ENCODE data around the gene CHPF. TPM values are rescaled to one million over a fixed set of nuclear protein-coding genes. Genes with fewer than 3 reads are reported as not detected.

The CHPF gene
- total and polyA plus RNA-seq, 4 donors, result 26.5 to 135 (median 58.2) TPM

DNA sequence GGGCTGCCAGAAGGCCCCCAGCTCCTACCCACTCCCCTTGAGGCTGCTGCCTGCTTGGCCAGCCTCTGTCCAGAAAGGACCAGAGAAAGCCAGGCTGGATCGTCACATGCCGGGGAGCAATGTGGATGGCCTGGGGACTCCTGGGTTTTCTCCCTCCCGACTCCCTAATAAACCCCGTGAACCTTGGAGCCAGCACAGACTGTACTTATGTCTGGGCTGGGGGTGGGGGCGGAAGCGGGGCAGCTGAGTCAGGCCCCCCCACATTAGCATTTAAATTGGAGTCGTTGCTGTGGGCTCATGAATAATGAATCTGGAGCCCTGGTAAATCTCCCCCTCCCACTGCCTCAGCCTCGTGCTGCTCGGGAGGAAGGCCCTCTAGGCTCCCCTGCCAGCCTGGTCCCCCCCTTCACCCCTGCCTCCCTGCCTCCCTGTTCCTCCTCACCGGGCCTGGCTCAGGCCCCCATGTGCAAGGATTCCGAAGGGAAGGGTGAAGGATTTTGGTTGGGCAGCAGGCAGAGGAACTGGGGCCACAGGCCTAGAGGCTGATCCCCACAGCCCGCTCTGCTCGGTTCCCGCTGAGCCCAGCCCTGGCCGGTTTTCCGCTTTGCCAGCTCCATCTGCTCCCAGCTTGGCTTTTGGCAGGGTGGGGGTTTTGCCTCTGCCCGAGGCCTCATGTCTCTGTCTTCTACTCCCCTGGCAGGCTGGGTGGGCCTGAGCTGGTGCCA lies 36.6 kb downstream of the CHPF start:
- DNase-seq (ENCODE audit: low spot score), result no peak
- WGBS, result 91% methylated on average over 17 of the region's 17 CpGs
- peaks cover 14 to 31% (median 15%) of the 10 kb centered on the region in 4 donors for H3K36me3 ChIP-seq (ENCODE audit: control insufficient read depth in 4 of 4, insufficient read depth in 3 of 4, low read depth in 1 of 4, low read length in 3 of 4)
- no peak overlapping the region for H3K9ac ChIP-seq (ENCODE audit: low read depth in 1 of 2, low read length in 2 of 2)
- peaks cover 0 to 9% (median 6%) of the 10 kb centered on the region in 4 donors for H3K4me1 ChIP-seq (ENCODE audit: control insufficient read depth in 4 of 4, insufficient read depth in 4 of 4, low read length in 3 of 4)
- TF ChIP-seq CTCF (IDR thresholded peaks at IDR 0.05; ENCODE audit: low read depth, low read length, missing input control) (no peak), EGR1 (IDR thresholded peaks at IDR 0.05; ENCODE audit: low read depth in 2 of 2) (no peak), ZBTB33 (IDR thresholded peaks at IDR 0.05) (no peak), RAD21 (IDR thresholded peaks at IDR 0.05) (no peak), JUND (IDR thresholded peaks at IDR 0.05) (no peak), SP1 (IDR thresholded peaks at IDR 0.05) (no peak), HNF4G (IDR thresholded peaks at IDR 0.05) (no peak), NR2F2 (IDR thresholded peaks at IDR 0.05) (no peak)
- H3K27me3 ChIP-seq (ENCODE audit: control insufficient read depth in 4 of 4, insufficient read depth in 4 of 4, low read length in 3 of 4), result no peaks in the 10 kb centered on the region
- H3K27ac ChIP-seq (ENCODE audit: low read depth in 1 of 2, low read length in 2 of 2), result no peak overlapping the region
- no peaks in the 10 kb centered on the region for H3K9me3 ChIP-seq (ENCODE audit: control insufficient read depth in 4 of 4, low read length in 3 of 4)
- no peak overlapping the region for H3K4me3 ChIP-seq (ENCODE audit: low read depth in 1 of 3, low read length in 3 of 3)

DNA sequence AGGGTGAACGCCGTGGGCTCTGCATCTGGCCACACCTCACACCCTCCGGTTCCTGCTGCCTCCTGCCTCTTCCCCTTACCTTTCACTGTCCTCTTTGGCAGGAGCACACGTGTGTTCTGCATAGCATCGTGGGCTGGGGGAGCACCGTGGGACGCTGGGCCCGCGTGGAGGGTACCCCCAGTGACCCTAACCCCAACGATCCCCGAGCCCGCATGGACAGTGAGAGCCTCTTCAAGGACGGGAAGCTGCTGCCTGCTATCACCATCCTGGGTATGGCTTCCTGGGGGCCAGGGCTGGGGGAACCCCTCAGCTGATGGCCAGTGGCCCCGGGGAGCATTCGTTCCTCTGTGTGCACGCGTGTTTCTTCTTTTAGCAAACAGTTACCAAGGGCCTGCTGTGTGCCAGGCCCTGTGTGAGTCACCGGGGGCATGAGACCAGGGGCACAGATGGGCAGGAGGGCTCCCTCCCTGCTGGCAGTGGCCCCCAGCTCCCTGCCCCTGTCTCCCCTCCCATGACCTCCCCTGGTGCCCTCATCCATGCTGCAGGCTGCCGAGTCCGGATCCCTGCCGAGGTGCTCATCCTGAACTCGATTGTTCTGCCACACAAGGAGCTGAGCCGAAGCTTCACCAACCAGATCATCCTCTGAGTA lies 37.3 kb downstream of the CHPF start:
- Histone ChIP-seq H3K9me3 (ENCODE audit: control insufficient read depth in 4 of 4, low read length in 3 of 4) (no peaks in the 10 kb centered on the region), H3K27me3 (ENCODE audit: control insufficient read depth in 4 of 4, insufficient read depth in 4 of 4, low read length in 3 of 4) (no peaks in the 10 kb centered on the region), H3K36me3 (ENCODE audit: control insufficient read depth in 4 of 4, insufficient read depth in 3 of 4, low read depth in 1 of 4, low read length in 3 of 4) (peaks cover 14 to 34% (median 15%) of the 10 kb centered on the region in 4 donors), H3K4me3 (ENCODE audit: low read depth in 1 of 3, low read length in 3 of 3) (no peak overlapping the region), H3K27ac (ENCODE audit: low read depth in 1 of 2, low read length in 2 of 2) (no peak overlapping the region), H3K9ac (ENCODE audit: low read depth in 1 of 2, low read length in 2 of 2) (no peak overlapping the region), H3K4me1 (ENCODE audit: control insufficient read depth in 4 of 4, insufficient read depth in 4 of 4, low read length in 3 of 4) (peaks cover 0 to 9% (median 6%) of the 10 kb centered on the region in 4 donors)
- WGBS, result 93% methylated on average over 23 of the region's 23 CpGs
- TF ChIP-seq, protein P1, sequence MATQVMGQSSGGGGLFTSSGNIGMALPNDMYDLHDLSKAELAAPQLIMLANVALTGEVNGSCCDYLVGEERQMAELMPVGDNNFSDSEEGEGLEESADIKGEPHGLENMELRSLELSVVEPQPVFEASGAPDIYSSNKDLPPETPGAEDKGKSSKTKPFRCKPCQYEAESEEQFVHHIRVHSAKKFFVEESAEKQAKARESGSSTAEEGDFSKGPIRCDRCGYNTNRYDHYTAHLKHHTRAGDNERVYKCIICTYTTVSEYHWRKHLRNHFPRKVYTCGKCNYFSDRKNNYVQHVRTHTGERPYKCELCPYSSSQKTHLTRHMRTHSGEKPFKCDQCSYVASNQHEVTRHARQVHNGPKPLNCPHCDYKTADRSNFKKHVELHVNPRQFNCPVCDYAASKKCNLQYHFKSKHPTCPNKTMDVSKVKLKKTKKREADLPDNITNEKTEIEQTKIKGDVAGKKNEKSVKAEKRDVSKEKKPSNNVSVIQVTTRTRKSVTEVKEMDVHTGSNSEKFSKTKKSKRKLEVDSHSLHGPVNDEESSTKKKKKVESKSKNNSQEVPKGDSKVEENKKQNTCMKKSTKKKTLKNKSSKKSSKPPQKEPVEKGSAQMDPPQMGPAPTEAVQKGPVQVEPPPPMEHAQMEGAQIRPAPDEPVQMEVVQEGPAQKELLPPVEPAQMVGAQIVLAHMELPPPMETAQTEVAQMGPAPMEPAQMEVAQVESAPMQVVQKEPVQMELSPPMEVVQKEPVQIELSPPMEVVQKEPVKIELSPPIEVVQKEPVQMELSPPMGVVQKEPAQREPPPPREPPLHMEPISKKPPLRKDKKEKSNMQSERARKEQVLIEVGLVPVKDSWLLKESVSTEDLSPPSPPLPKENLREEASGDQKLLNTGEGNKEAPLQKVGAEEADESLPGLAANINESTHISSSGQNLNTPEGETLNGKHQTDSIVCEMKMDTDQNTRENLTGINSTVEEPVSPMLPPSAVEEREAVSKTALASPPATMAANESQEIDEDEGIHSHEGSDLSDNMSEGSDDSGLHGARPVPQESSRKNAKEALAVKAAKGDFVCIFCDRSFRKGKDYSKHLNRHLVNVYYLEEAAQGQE (IDR thresholded peaks at IDR 0.05), result no peak
- TF ChIP-seq HNF4A (conservative IDR thresholded peaks at IDR 0.05), result no peak
- TF ChIP-seq CTCF (IDR thresholded peaks at IDR 0.05; ENCODE audit: low read depth, low read length, missing input control), result no peak
- no peak for TF ChIP-seq RXRA (IDR thresholded peaks at IDR 0.05)
- TF ChIP-seq NR2F2 (IDR thresholded peaks at IDR 0.05), result no peak
- no peak for TF ChIP-seq EGR1 (IDR thresholded peaks at IDR 0.05; ENCODE audit: low read depth in 2 of 2)
- TF ChIP-seq RAD21 (IDR thresholded peaks at IDR 0.05), result no peak
- TF ChIP-seq JUND (IDR thresholded peaks at IDR 0.05), result no peak
- TF ChIP-seq ZBTB33 (IDR thresholded peaks at IDR 0.05), result no peak
- no peak for TF ChIP-seq FOXA2 (IDR thresholded peaks at IDR 0.05)
- TF ChIP-seq YY1 (IDR thresholded peaks at IDR 0.05), result no peak
- TF ChIP-seq TAF1 (conservative IDR thresholded peaks at IDR 0.05), result no peak
- no peak for TF ChIP-seq HNF4G (IDR thresholded peaks at IDR 0.05)
- TF ChIP-seq MAX (IDR thresholded peaks at IDR 0.05), result no peak
- TF ChIP-seq SP1 (IDR thresholded peaks at IDR 0.05), result no peak
- no peak for TF ChIP-seq FOXA1 (IDR thresholded peaks at IDR 0.05)
- no peak for TF ChIP-seq GABPA (IDR thresholded peaks at IDR 0.05 in 1 of 2, conservative IDR thresholded peaks at IDR 0.05 in 1 of 2)
- TF ChIP-seq, protein P2, sequence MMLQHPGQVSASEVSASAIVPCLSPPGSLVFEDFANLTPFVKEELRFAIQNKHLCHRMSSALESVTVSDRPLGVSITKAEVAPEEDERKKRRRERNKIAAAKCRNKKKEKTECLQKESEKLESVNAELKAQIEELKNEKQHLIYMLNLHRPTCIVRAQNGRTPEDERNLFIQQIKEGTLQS (IDR thresholded peaks at IDR 0.05), result no peak
- DNase-seq (ENCODE audit: low spot score), result no peak

All from liver (tissue), 9 donors.